Measurements from ENCODE around the gene INAFM2. TPM values are rescaled to one million over a fixed set of nuclear protein-coding genes. Genes with fewer than 3 reads are reported as not detected.

Gene INAFM2
- total and polyA plus RNA-seq, 9 of the 15 experiments (the other 6 are each of a cell fraction or from before 2014, with no cell fraction given), result 11.8 to 43.1 (median 27.2) TPM

DNA sequence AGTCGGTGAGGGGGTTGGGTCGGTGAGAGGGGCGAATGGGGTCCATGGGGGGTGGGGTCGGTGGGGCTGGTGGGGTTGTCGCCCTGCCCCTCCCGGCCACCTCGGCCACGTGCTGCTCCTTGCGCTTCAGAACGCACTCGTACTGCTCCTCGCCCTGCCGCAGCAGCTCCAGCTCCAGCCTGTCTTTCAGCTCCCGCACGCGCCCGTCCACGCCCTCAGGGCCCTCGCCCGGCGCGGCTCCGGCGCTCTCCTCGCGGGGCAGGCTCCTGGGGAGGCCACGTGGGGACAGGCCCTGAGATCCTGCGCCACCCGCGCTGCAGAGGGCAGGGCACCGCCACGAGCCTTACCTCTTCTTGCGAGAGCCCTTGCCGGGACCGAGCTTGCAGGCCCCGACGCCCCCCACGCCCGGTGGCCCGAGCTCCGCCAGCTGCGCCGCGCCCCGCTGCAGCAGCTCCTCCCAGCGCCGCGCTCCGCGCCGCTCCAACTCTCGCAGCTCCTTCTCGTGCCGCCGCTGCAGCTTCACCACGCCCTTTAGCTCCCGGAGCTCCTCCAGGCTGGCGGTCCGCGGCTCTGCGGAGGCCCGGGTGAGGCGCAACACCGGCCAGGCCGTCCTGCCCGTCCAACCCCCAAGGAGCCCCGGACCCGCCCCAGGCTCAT, 32.4 kb upstream of the INAFM2 start (continued):
- TF ChIP-seq ZBTB33 (CRISPR knock-in tag; IDR thresholded peaks at IDR 0.05), result peak; percentile 90
- TF ChIP-seq, protein P1, sequence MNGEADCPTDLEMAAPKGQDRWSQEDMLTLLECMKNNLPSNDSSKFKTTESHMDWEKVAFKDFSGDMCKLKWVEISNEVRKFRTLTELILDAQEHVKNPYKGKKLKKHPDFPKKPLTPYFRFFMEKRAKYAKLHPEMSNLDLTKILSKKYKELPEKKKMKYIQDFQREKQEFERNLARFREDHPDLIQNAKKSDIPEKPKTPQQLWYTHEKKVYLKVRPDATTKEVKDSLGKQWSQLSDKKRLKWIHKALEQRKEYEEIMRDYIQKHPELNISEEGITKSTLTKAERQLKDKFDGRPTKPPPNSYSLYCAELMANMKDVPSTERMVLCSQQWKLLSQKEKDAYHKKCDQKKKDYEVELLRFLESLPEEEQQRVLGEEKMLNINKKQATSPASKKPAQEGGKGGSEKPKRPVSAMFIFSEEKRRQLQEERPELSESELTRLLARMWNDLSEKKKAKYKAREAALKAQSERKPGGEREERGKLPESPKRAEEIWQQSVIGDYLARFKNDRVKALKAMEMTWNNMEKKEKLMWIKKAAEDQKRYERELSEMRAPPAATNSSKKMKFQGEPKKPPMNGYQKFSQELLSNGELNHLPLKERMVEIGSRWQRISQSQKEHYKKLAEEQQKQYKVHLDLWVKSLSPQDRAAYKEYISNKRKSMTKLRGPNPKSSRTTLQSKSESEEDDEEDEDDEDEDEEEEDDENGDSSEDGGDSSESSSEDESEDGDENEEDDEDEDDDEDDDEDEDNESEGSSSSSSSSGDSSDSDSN (IDR thresholded peaks at IDR 0.05; ENCODE audit: borderline replicate concordance in 1 of 2, low read depth in 2 of 2, low read length in 2 of 2), result peak; percentile 84 to 85; a peak in 3 of 4 replicates
- peak; percentile 55 for TF ChIP-seq HNRNPLL (IDR thresholded peaks at IDR 0.05; ENCODE audit: low read depth, low read length, poor library complexity, severe bottlenecking)
- no peak for TF ChIP-seq TOE1 (IDR thresholded peaks at IDR 0.05; ENCODE audit: borderline replicate concordance)
- TF ChIP-seq TOE1 (CRISPR knock-in tag; IDR thresholded peaks at IDR 0.05; ENCODE audit: borderline replicate concordance, low read depth), result no peak
- no peak for TF ChIP-seq FOSL1 (tag; conservative IDR thresholded peaks at IDR 0.05)
- TF ChIP-seq, protein P2, sequence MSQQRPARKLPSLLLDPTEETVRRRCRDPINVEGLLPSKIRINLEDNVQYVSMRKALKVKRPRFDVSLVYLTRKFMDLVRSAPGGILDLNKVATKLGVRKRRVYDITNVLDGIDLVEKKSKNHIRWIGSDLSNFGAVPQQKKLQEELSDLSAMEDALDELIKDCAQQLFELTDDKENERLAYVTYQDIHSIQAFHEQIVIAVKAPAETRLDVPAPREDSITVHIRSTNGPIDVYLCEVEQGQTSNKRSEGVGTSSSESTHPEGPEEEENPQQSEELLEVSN (IDR thresholded peaks at IDR 0.05; ENCODE audit: borderline replicate concordance in 1 of 2, extremely low read depth in 1 of 2, insufficient read depth in 1 of 2, insufficient read length in 1 of 2, low read depth in 1 of 2, low read length in 1 of 2, poor library complexity in 1 of 2, severe bottlenecking in 1 of 2), result peak; percentile 84 to 87
- TF ChIP-seq RBFOX2 (IDR thresholded peaks at IDR 0.05; ENCODE audit: low read depth, low read length), result peak; percentile 67
- TF ChIP-seq ZC3H8 (IDR thresholded peaks at IDR 0.05), result no peak
- TF ChIP-seq ZNF263 (CRISPR knock-in tag; IDR thresholded peaks at IDR 0.05; ENCODE audit: borderline replicate concordance), result peak; percentile 34; the same call in 1 of the 2 replicates
- TF ChIP-seq SMARCC2 (IDR thresholded peaks at IDR 0.05; ENCODE audit: low read depth), result no peak
- no peak for TF ChIP-seq MAFK (IDR thresholded peaks at IDR 0.05; ENCODE audit: low read length)
- TF ChIP-seq MCM3 (IDR thresholded peaks at IDR 0.05), result no peak
- TF ChIP-seq PHF8 (IDR thresholded peaks at IDR 0.05; ENCODE audit: borderline replicate concordance, low read length), result peak; percentile 47; the same call in 1 of the 2 replicates
- TF ChIP-seq FOXP1 (CRISPR knock-in tag; IDR thresholded peaks at IDR 0.05), result peak; percentile 67; the same call in 1 of the 2 replicates
- peak; percentile 85 for TF ChIP-seq FUS (optimal IDR thresholded peaks at IDR 0.05; ENCODE audit: low read depth, low read length)
- no peak for TF ChIP-seq E4F1 (CRISPR knock-in tag; IDR thresholded peaks at IDR 0.05; ENCODE audit: borderline replicate concordance)

Measured in K562 (cell line).